ENCODE results near the gene RANBP2.

GRCh38 chr2:108707300-108707699, 12.0 kb upstream of the RANBP2 start:
- TF ChIP-seq EZH2 (IDR thresholded peaks at IDR 0.05; ENCODE audit: insufficient read depth, poor library complexity, severe bottlenecking) (no peak), EZH2phosphoT487 (IDR thresholded peaks at IDR 0.05; ENCODE audit: insufficient read depth, low read depth) (no peak)
